K562 (cell line): ENCODE data around the gene CENPC. TPM values are rescaled to one million over a fixed set of nuclear protein-coding genes. Genes with fewer than 3 reads are reported as not detected.

Experiments
- ATF4 ChIP-seq: fragments of 450-650 bp; formaldehyde crosslinking; IDR thresholded peaks from 2 replicates; pipeline ENCODE4 v1.4.0; 2022; ENCODE audit warnings: mild to moderate bottlenecking, moderate library complexity
- HDGF ChIP-seq: fragments of 450-650 bp; IDR thresholded peaks from 2 replicates; pipeline ENCODE4 v1.6.1; 2016
- KDM1A ChIP-seq, 2 experiments: fragments of 450-650 bp; IDR thresholded peaks; 2 replicates each; pipeline ENCODE4 v1.6.1; 2016; ENCODE audit warnings: mild to moderate bottlenecking in 2 of 2
- RERE ChIP-seq: sonication (generic); formaldehyde crosslinking; IDR thresholded peaks from 2 replicates; pipeline ENCODE4 v1.8.0; 2023; ENCODE audit warnings: missing genetic modification reagents, mild to moderate bottlenecking, borderline replicate concordance
- polyA plus RNA-seq, 8 experiments: library from polyadenylated mRNA; depleted of rRNA in 4 of 8; stranded (reverse) in 5 of 8; unstranded in 3 of 8; fragments of >200 nt; fragmentation: Nextera tagmentation in 2 of 8; fragmentation: Illumina TruSeq in 1 of 8; extraction: Ambion mirVana in 2 of 8; extraction: Trizol in 1 of 8; gene quantifications; 2 replicates each; pipeline versions ENCODE4 v1.2.1 to v1.2.3, GENCODE V29; 2011 to 2014; ENCODE audit warnings: inconsistent platforms in 1 of 8, missing spikeins in 1 of 8
- total RNA-seq, 7 experiments: library from RNA; depleted of rRNA in 6 of 7; stranded (reverse); fragments of >200 nt in 6 of 7; fragmentation: Illumina TruSeq in 2 of 7; extraction: Trizol in 2 of 7; gene quantifications; 2 replicates each; pipeline versions ENCODE4 v1.2.1 to v1.2.3, GENCODE V29; 2011 to 2021; ENCODE audit warnings: low replicate concordance in 1 of 7

CENPC gene
- total and polyA plus RNA-seq, 9 of the 15 experiments (the other 6 are each of a cell fraction or from before 2014, with no cell fraction given), result 18.1 to 48.5 (median 30.8) TPM

- TF ChIP-seq RERE (CRISPR knock-in tag), result no peak
- TF ChIP-seq ATF4 (CRISPR knock-in tag), result no peak
- no peak for TF ChIP-seq KDM1A (IDR thresholded peaks at IDR 0.05)
- no peak for TF ChIP-seq HDGF
- TF ChIP-seq, all 486 proteins: peak for 0
These were observed 5.5 kb downstream of the CENPC start (continued) for GRCh38 chr4:67539830-67540229.
